DOHH2 (cell line): ENCODE measurements around the gene GNA14.

Source experiments
- EZH2phosphoT487 ChIP-seq: fragments of 200-600 bp; sonication (generic); IDR thresholded peaks from 2 replicates; pipeline ENCODE4 v1.6.1; 2017; ENCODE audit warnings: borderline replicate concordance, mild to moderate bottlenecking, antibody characterized with exemption, low read length, moderate library complexity, mixed read lengths
- TF ChIP-seq, protein P1 (sequence below): fragments of 200-600 bp; sonication (generic); IDR thresholded peaks from one replicate; pipeline ENCODE4 v1.5.1; 2014; ENCODE audit warnings: antibody characterized with exemption, mild to moderate bottlenecking, low read depth, low read length; ENCODE audit not compliant: poor library complexity, severe bottlenecking

DNA sequence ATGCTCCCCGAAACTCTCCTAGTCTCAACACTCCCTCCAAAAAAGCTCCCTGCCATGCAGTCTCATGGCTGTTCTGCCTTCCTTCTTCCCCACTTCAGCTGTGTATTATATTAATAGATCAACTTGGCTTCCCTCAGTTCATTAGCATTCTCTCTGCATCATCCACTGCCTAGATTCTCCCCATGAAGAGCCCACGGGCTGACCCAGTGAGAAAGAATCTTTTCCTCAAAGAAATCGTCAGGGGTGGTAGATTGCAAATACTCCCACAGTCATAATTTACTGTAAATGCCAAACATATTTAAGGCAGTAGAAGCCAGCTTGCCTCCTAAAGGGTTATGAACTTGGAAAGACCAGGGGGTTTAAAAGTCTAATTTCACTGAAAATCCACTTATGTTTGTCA, 33.5 kb downstream of the GNA14 start:
- TF ChIP-seq, protein P1, sequence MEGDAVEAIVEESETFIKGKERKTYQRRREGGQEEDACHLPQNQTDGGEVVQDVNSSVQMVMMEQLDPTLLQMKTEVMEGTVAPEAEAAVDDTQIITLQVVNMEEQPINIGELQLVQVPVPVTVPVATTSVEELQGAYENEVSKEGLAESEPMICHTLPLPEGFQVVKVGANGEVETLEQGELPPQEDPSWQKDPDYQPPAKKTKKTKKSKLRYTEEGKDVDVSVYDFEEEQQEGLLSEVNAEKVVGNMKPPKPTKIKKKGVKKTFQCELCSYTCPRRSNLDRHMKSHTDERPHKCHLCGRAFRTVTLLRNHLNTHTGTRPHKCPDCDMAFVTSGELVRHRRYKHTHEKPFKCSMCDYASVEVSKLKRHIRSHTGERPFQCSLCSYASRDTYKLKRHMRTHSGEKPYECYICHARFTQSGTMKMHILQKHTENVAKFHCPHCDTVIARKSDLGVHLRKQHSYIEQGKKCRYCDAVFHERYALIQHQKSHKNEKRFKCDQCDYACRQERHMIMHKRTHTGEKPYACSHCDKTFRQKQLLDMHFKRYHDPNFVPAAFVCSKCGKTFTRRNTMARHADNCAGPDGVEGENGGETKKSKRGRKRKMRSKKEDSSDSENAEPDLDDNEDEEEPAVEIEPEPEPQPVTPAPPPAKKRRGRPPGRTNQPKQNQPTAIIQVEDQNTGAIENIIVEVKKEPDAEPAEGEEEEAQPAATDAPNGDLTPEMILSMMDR: no peak
- TF ChIP-seq EZH2phosphoT487: no peak
